GM12873 (cell line): Measurements from ENCODE around the gene IFT74.
A peak's percentile ranks its signal among the peaks of the same experiment; 100 is the strongest.

Experiments
- CTCF ChIP-seq: IDR thresholded peaks from 2 replicates; pipeline ENCODE4 v1.5.1; 2012; ENCODE audit warnings: low read depth, mild to moderate bottlenecking, moderate library complexity, low read length, control low read depth; ENCODE audit not compliant: insufficient read depth; ENCODE audit errors: missing control alignments

Gene IFT74

GRCh38 chr9:27029186-27029585, 73.0 kb downstream of the IFT74 start:
- TF ChIP-seq CTCF, result no peak

- TF ChIP-seq CTCF, result peak; percentile 74
Measured at GRCh38 chr9:27033815-27034403, 77.7 kb downstream of the IFT74 start.

- no peak for TF ChIP-seq CTCF
Measured at GRCh38 chr9:27037499-27037898, 81.3 kb downstream of the IFT74 start.

- no peak for TF ChIP-seq CTCF
Measured at GRCh38 chr9:27041746-27042145, 85.5 kb downstream of the IFT74 start.

- TF ChIP-seq CTCF, result no peak
Measured at GRCh38 chr9:27042476-27042875, 86.3 kb downstream of the IFT74 start.

GRCh38 chr9:27043176-27043575, 87.0 kb downstream of the IFT74 start:
- no peak for TF ChIP-seq CTCF

GRCh38 chr9:27047136-27047535, 90.9 kb downstream of the IFT74 start:
- no peak for TF ChIP-seq CTCF
